Measurements from ENCODE around the gene OPCML. TPM values are rescaled to one million over a fixed set of nuclear protein-coding genes. Genes with fewer than 3 reads are reported as not detected.

The OPCML gene
- total RNA-seq, 1 donor from 2014 or later, result 0.61 TPM

DNA sequence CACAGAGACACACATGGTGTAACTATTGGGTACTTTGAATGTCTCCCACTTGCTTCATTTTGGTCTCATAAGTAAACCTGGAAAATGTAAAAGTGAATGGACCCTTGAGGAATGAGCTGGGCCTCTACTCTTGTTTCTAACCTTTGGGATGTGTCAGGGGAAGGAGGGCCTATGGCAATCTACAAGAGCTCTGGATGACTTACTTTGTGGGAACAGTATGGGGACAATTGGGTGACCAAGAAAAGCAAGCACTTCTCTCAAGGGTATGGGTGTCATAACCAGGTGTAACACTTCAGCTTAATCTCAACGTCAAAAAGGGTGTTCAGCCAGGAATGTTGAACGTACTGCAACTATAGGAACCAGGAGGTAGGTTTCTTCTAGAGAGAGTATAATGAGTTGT lies 144.0 kb downstream of the OPCML start:
- peaks cover 1% of the 10 kb centered on the region for H3K9me3 Mint-ChIP-seq (ENCODE audit: unreplicated experiment)
- peaks cover 11% of the 10 kb centered on the region for H3K4me1 Mint-ChIP-seq (ENCODE audit: low read depth, unreplicated experiment)
- H3K27me3 Mint-ChIP-seq (ENCODE audit: unreplicated experiment), result no peaks in the 10 kb centered on the region
- H3K27ac Mint-ChIP-seq (ENCODE audit: unreplicated experiment), result no peak overlapping the region
- TF ChIP-seq, protein P1, sequence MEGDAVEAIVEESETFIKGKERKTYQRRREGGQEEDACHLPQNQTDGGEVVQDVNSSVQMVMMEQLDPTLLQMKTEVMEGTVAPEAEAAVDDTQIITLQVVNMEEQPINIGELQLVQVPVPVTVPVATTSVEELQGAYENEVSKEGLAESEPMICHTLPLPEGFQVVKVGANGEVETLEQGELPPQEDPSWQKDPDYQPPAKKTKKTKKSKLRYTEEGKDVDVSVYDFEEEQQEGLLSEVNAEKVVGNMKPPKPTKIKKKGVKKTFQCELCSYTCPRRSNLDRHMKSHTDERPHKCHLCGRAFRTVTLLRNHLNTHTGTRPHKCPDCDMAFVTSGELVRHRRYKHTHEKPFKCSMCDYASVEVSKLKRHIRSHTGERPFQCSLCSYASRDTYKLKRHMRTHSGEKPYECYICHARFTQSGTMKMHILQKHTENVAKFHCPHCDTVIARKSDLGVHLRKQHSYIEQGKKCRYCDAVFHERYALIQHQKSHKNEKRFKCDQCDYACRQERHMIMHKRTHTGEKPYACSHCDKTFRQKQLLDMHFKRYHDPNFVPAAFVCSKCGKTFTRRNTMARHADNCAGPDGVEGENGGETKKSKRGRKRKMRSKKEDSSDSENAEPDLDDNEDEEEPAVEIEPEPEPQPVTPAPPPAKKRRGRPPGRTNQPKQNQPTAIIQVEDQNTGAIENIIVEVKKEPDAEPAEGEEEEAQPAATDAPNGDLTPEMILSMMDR (IDR thresholded peaks at IDR 0.05; ENCODE audit: partially characterized antibody, unreplicated experiment), result no peak
- H3K4me3 Mint-ChIP-seq (ENCODE audit: unreplicated experiment), result no peak overlapping the region
- no peak for DNase-seq
- H3K36me3 Mint-ChIP-seq (ENCODE audit: unreplicated experiment), result no peaks in the 10 kb centered on the region

DNA sequence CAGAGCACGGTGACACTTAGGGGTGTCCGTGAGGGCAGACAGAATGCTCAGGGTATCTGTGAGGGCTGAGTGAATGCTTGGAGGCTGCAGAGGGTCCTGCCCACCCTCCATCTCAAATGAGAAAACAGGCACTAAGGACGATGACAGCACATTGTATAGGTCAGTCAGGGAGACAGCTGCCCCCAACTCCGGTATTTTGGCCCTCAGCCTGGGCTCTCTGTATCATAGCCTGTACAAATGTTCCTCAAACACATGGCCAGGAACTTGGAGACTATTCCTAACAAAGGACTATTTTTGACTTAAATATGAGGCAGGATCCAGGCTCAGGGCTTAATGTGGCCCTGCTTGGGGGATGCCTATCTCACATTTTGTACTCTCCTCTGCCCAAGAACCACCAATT lies 145.4 kb downstream of the OPCML start:
- TF ChIP-seq, protein P1 (IDR thresholded peaks at IDR 0.05; ENCODE audit: partially characterized antibody, unreplicated experiment), result no peak
- DNase-seq, result no peak
- peak overlapping the region; percentile 20 for H3K27ac Mint-ChIP-seq (ENCODE audit: unreplicated experiment)
- H3K27me3 Mint-ChIP-seq (ENCODE audit: unreplicated experiment), result peaks cover 1% of the 10 kb centered on the region
- H3K4me3 Mint-ChIP-seq (ENCODE audit: unreplicated experiment), result no peak overlapping the region
- no peaks in the 10 kb centered on the region for H3K36me3 Mint-ChIP-seq (ENCODE audit: unreplicated experiment)
- peaks cover 11% of the 10 kb centered on the region for H3K4me1 Mint-ChIP-seq (ENCODE audit: low read depth, unreplicated experiment)
- peaks cover 1% of the 10 kb centered on the region for H3K9me3 Mint-ChIP-seq (ENCODE audit: unreplicated experiment)

DNA sequence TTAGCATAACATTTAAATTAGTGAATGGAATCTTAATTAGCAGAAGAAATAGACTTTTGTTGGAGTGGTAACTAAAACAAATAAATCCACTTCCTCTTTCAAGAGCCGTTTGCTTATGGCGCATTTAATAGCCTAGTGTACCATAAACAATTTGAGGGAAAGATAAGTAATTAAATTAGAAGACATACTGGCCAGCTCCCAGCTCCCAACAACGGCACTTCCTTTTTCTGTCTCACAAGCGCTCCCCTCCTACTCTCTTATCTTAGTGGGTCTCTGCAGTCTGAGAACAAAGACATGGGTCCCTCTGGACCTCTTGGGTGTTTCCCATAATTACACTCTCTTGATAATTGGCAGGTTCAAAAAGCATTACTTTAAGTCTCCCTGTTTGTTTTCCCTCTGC lies 146.0 kb downstream of the OPCML start:
- Mint-ChIP-seq H3K4me1 (ENCODE audit: low read depth, unreplicated experiment) (peaks cover 11% of the 10 kb centered on the region), H3K27me3 (ENCODE audit: unreplicated experiment) (peaks cover 4% of the 10 kb centered on the region), H3K9me3 (ENCODE audit: unreplicated experiment) (peaks cover 1% of the 10 kb centered on the region), H3K36me3 (ENCODE audit: unreplicated experiment) (no peaks in the 10 kb centered on the region), H3K27ac (ENCODE audit: unreplicated experiment) (no peak overlapping the region), H3K4me3 (ENCODE audit: unreplicated experiment) (no peak overlapping the region)
- TF ChIP-seq, protein P1 (IDR thresholded peaks at IDR 0.05; ENCODE audit: partially characterized antibody, unreplicated experiment), result no peak
- no peak for DNase-seq

DNA sequence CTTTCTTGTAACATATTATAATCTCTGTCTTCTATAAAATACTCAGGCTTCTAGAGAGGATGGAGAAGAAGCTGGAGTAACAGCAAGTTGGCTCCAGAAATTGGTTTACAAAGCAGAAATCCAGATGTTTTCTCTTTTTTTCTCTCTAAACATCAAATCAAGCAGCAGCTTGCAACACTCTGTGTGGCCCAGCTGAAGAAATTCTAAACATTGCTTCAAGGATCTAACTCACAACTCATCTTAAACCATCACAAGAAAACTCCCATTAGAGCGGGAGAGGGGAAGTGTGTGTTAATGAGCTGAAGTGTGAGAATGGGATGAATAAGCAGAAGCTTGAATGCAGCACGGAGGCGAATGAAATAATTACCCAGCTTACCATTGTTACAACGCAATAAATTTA lies 146.5 kb downstream of the OPCML start:
- H3K27me3 Mint-ChIP-seq (ENCODE audit: unreplicated experiment), result peaks cover 8% of the 10 kb centered on the region
- peaks cover 1% of the 10 kb centered on the region for H3K9me3 Mint-ChIP-seq (ENCODE audit: unreplicated experiment)
- no peak overlapping the region for H3K27ac Mint-ChIP-seq (ENCODE audit: unreplicated experiment)
- TF ChIP-seq, protein P1 (IDR thresholded peaks at IDR 0.05; ENCODE audit: partially characterized antibody, unreplicated experiment), result no peak
- H3K4me1 Mint-ChIP-seq (ENCODE audit: low read depth, unreplicated experiment), result peaks cover 11% of the 10 kb centered on the region
- H3K36me3 Mint-ChIP-seq (ENCODE audit: unreplicated experiment), result no peaks in the 10 kb centered on the region
- no peak for DNase-seq
- no peak overlapping the region for H3K4me3 Mint-ChIP-seq (ENCODE audit: unreplicated experiment)

DNA sequence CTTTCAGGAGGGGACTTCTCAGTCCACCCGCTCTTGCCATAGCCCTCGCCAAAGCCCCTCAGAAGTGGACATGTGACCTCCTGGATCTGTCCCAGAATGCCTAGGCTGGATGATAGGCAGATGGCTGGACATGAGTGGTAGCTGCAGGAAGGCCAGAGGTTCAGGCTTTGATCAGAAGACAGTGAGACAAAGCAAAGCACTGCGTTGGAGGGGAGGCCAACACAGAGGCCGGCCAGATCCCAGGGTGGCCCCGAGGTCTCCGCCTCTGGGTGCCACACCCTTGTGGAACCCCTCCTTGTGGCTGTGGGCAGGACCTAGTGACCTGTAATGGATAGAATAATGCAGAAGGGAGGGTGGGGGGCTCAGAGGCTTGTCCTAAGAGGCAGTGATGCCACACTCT lies 147.6 kb downstream of the OPCML start:
- no peak for DNase-seq
- no peak overlapping the region for H3K4me3 Mint-ChIP-seq (ENCODE audit: unreplicated experiment)
- H3K27me3 Mint-ChIP-seq (ENCODE audit: unreplicated experiment), result peaks cover 8% of the 10 kb centered on the region
- peaks cover 11% of the 10 kb centered on the region for H3K4me1 Mint-ChIP-seq (ENCODE audit: low read depth, unreplicated experiment)
- TF ChIP-seq, protein P1 (IDR thresholded peaks at IDR 0.05; ENCODE audit: partially characterized antibody, unreplicated experiment), result no peak
- no peaks in the 10 kb centered on the region for H3K36me3 Mint-ChIP-seq (ENCODE audit: unreplicated experiment)
- H3K27ac Mint-ChIP-seq (ENCODE audit: unreplicated experiment), result no peak overlapping the region
- H3K9me3 Mint-ChIP-seq (ENCODE audit: unreplicated experiment), result peaks cover 1% of the 10 kb centered on the region
